Liver (tissue), 9 donors: ENCODE results near the gene POLD3. TPM values are rescaled to one million over a fixed set of nuclear protein-coding genes. Genes with fewer than 3 reads are reported as not detected.

Experiments used
- DNase-seq: peaks from one replicate; pipeline ENCODE4 v3.0.0-alpha.2; 2017; ENCODE audit warnings: low spot score
- H3K27ac ChIP-seq, 2 donors: one replicate each; pipeline ENCODE4 v1.7.0; 2013; ENCODE audit warnings: inconsistent platforms in 2 of 2, low read length in 2 of 2, control low read depth in 1 of 2, low read depth in 1 of 2, mild to moderate bottlenecking in 1 of 2
- H3K27me3 ChIP-seq, 4 donors: one replicate each; pipeline versions ENCODE4 v1.6.1 to v1.7.0; 2013; ENCODE audit warnings: low read length in 3 of 4, inconsistent platforms in 1 of 4, mild to moderate bottlenecking in 1 of 4, moderate library complexity in 1 of 4; ENCODE audit not compliant: control insufficient read depth in 4 of 4, insufficient read depth in 4 of 4
- H3K36me3 ChIP-seq, 4 donors: one replicate each; pipeline versions ENCODE4 v1.6.1 to v1.7.0; 2013; ENCODE audit warnings: low read length in 3 of 4, mild to moderate bottlenecking in 3 of 4, low read depth in 1 of 4, moderate library complexity in 1 of 4; ENCODE audit not compliant: control insufficient read depth in 4 of 4, insufficient read depth in 3 of 4
- H3K4me1 ChIP-seq, 4 donors: one replicate each; pipeline versions ENCODE4 v1.6.1 to v1.7.0; 2013; ENCODE audit warnings: low read length in 3 of 4, mild to moderate bottlenecking in 3 of 4, moderate library complexity in 1 of 4; ENCODE audit not compliant: control insufficient read depth in 4 of 4, insufficient read depth in 4 of 4
- H3K4me3 ChIP-seq, 3 donors: one replicate each; pipeline versions ENCODE4 v1.6.1 to v1.7.0; 2013; ENCODE audit warnings: low read length in 3 of 3, control low read depth in 1 of 3, low read depth in 1 of 3, mild to moderate bottlenecking in 1 of 3
- H3K9ac ChIP-seq, 2 donors: one replicate each; pipeline ENCODE4 v1.7.0; 2013; ENCODE audit warnings: low read length in 2 of 2, mild to moderate bottlenecking in 2 of 2, moderate library complexity in 2 of 2, control low read depth in 1 of 2, low read depth in 1 of 2
- H3K9me3 ChIP-seq, 4 donors: one replicate each; pipeline versions ENCODE4 v1.6.1 to v1.7.0; 2013; ENCODE audit warnings: low read length in 3 of 4; ENCODE audit not compliant: control insufficient read depth in 4 of 4
- CTCF ChIP-seq: fragments of 150-350 bp; IDR thresholded peaks from 2 replicates; pipeline ENCODE4 v1.5.1; 2017; ENCODE audit warnings: improper control_type of control experiment, low read depth, low read length; ENCODE audit not compliant: missing input control
- EGR1 ChIP-seq, 2 donors: IDR thresholded peaks; 2 replicates each; pipeline ENCODE4 v1.6.1; 2016 to 2018; ENCODE audit warnings: antibody characterized with exemption in 2 of 2, low read depth in 2 of 2
- FOXA1 ChIP-seq: IDR thresholded peaks from 2 replicates; pipeline ENCODE4 v1.6.1; 2016; ENCODE audit warnings: antibody characterized with exemption
- FOXA2 ChIP-seq: IDR thresholded peaks from 2 replicates; pipeline ENCODE4 v1.6.1; 2016; ENCODE audit warnings: antibody characterized with exemption
- GABPA ChIP-seq, 2 donors: IDR thresholded peaks in 1 of 2; conservative IDR thresholded peaks in 1 of 2; 2 replicates each; pipeline ENCODE4 v1.6.1; 2016; ENCODE audit warnings: antibody characterized with exemption in 2 of 2, mild to moderate bottlenecking in 1 of 2, moderate library complexity in 1 of 2
- HNF4A ChIP-seq, 2 donors: conservative IDR thresholded peaks; 2 replicates each; pipeline ENCODE4 v1.6.1; 2016; ENCODE audit warnings: antibody characterized with exemption in 2 of 2, mild to moderate bottlenecking in 2 of 2
- HNF4G ChIP-seq: IDR thresholded peaks from 2 replicates; pipeline ENCODE4 v1.6.1; 2016; ENCODE audit warnings: antibody characterized with exemption
- JUND ChIP-seq, 2 donors: IDR thresholded peaks; 2 replicates each; pipeline ENCODE4 v1.6.1; 2016; ENCODE audit warnings: antibody characterized with exemption in 2 of 2
- NR2F2 ChIP-seq: IDR thresholded peaks from 2 replicates; pipeline ENCODE4 v1.6.1; 2016; ENCODE audit warnings: antibody characterized with exemption
- RAD21 ChIP-seq, 2 donors: IDR thresholded peaks; 2 replicates each; pipeline ENCODE4 v1.6.1; 2016; ENCODE audit warnings: antibody characterized with exemption in 2 of 2, mild to moderate bottlenecking in 2 of 2
- RXRA ChIP-seq, 2 donors: IDR thresholded peaks; 2 replicates each; pipeline ENCODE4 v1.6.1; 2017 to 2018; ENCODE audit warnings: antibody characterized with exemption in 2 of 2, mild to moderate bottlenecking in 1 of 2
- SP1 ChIP-seq: IDR thresholded peaks from 2 replicates; pipeline ENCODE4 v1.6.1; 2018; ENCODE audit warnings: antibody characterized with exemption, mild to moderate bottlenecking
- TAF1 ChIP-seq: conservative IDR thresholded peaks from 2 replicates; pipeline ENCODE4 v1.6.1; 2016; ENCODE audit warnings: antibody characterized with exemption, mild to moderate bottlenecking
- YY1 ChIP-seq: IDR thresholded peaks from 2 replicates; pipeline ENCODE4 v1.6.1; 2016; ENCODE audit warnings: antibody characterized with exemption, mild to moderate bottlenecking
- ZBTB33 ChIP-seq: IDR thresholded peaks from 2 replicates; pipeline ENCODE4 v1.6.1; 2016; ENCODE audit warnings: antibody characterized with exemption
- WGBS: extraction: QIAGEN DNeasy Blood & Tissue Kit; methylation state at CpG from one replicate; pipeline ENCODE4 v1.1.7; 2013; 5-methylcytosine and 5-hydroxymethylcytosine counted together
- polyA plus RNA-seq, 2 donors: library from polyadenylated mRNA; stranded (reverse) in 1 of 2; unstranded in 1 of 2; fragments of 200-250 nt in 1 of 2; fragments of >200 nt in 1 of 2; fragmentation: Nextera tagmentation in 1 of 2; extraction: Ambion mirVana in 1 of 2; gene quantifications; one replicate each; pipeline versions ENCODE4 v1.2.1 to v1.2.3, GENCODE V29; 2013 to 2015
- total RNA-seq, 2 donors: library from RNA; depleted of rRNA; stranded (reverse); fragments of >200 nt; gene quantifications; one replicate each; pipeline ENCODE4 v1.2.3, GENCODE V29; 2014
- TF ChIP-seq, protein P1 (sequence below): IDR thresholded peaks from 2 replicates; pipeline ENCODE4 v1.6.1; 2016; ENCODE audit warnings: antibody characterized with exemption
- TF ChIP-seq, protein P2 (sequence below): IDR thresholded peaks from 2 replicates; pipeline ENCODE4 v1.6.1; 2016; ENCODE audit warnings: antibody characterized with exemption, mild to moderate bottlenecking
- TF ChIP-seq, protein P3 (sequence below): IDR thresholded peaks from 2 replicates; pipeline ENCODE4 v1.6.1; 2016; ENCODE audit warnings: antibody characterized with exemption
- donor health status: healthy.
- donor health status: healthy.
- donor health status: healthy.
- donor health status: healthy.
- donor health status: healthy.

Gene POLD3
- total and polyA plus RNA-seq, 4 donors = 3.0 to 8.3 (median 5.0) TPM

- peaks cover 0 to 5% (median 0%) of the 10 kb centered on the region in 4 donors for H3K36me3 ChIP-seq
- peaks cover 0 to 18% (median 6%) of the 10 kb centered on the region in 4 donors for H3K4me1 ChIP-seq
- no peak overlapping the region for H3K27ac ChIP-seq
Observed at GRCh38 chr11:74620531-74620930, 28.1 kb downstream of the POLD3 start.

More at GRCh38 chr11:74620531-74620930, 28.1 kb downstream of the POLD3 start:
- no peak for DNase-seq
- Histone ChIP-seq H3K9ac (no peak overlapping the region), H3K4me3 (no peak overlapping the region), H3K27me3 (no peaks in the 10 kb centered on the region), H3K9me3 (no peaks in the 10 kb centered on the region)
- TF ChIP-seq, protein P1, sequence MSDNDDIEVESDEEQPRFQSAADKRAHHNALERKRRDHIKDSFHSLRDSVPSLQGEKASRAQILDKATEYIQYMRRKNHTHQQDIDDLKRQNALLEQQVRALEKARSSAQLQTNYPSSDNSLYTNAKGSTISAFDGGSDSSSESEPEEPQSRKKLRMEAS = no peak
- TF ChIP-seq, protein P2, sequence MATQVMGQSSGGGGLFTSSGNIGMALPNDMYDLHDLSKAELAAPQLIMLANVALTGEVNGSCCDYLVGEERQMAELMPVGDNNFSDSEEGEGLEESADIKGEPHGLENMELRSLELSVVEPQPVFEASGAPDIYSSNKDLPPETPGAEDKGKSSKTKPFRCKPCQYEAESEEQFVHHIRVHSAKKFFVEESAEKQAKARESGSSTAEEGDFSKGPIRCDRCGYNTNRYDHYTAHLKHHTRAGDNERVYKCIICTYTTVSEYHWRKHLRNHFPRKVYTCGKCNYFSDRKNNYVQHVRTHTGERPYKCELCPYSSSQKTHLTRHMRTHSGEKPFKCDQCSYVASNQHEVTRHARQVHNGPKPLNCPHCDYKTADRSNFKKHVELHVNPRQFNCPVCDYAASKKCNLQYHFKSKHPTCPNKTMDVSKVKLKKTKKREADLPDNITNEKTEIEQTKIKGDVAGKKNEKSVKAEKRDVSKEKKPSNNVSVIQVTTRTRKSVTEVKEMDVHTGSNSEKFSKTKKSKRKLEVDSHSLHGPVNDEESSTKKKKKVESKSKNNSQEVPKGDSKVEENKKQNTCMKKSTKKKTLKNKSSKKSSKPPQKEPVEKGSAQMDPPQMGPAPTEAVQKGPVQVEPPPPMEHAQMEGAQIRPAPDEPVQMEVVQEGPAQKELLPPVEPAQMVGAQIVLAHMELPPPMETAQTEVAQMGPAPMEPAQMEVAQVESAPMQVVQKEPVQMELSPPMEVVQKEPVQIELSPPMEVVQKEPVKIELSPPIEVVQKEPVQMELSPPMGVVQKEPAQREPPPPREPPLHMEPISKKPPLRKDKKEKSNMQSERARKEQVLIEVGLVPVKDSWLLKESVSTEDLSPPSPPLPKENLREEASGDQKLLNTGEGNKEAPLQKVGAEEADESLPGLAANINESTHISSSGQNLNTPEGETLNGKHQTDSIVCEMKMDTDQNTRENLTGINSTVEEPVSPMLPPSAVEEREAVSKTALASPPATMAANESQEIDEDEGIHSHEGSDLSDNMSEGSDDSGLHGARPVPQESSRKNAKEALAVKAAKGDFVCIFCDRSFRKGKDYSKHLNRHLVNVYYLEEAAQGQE = no peak
- TF ChIP-seq RXRA (IDR thresholded peaks at IDR 0.05) = no peak
- no peak for TF ChIP-seq HNF4G
- no peak for TF ChIP-seq GABPA (IDR thresholded peaks at IDR 0.05 in 1 of 2, conservative IDR thresholded peaks at IDR 0.05 in 1 of 2)
- TF ChIP-seq CTCF = no peak
- TF ChIP-seq SP1 = no peak
- no peak for TF ChIP-seq EGR1 (IDR thresholded peaks at IDR 0.05; ENCODE audit: low read depth in 2 of 2)
- no peak for TF ChIP-seq NR2F2
- no peak for TF ChIP-seq FOXA2
- TF ChIP-seq YY1 = no peak
- TF ChIP-seq, protein P3, sequence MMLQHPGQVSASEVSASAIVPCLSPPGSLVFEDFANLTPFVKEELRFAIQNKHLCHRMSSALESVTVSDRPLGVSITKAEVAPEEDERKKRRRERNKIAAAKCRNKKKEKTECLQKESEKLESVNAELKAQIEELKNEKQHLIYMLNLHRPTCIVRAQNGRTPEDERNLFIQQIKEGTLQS = no peak
- no peak for TF ChIP-seq FOXA1
- no peak for TF ChIP-seq HNF4A (conservative IDR thresholded peaks at IDR 0.05)
- no peak for TF ChIP-seq JUND (IDR thresholded peaks at IDR 0.05)
- no peak for TF ChIP-seq TAF1
- TF ChIP-seq RAD21 (IDR thresholded peaks at IDR 0.05) = no peak
- TF ChIP-seq ZBTB33 = no peak
- WGBS = 94% methylated on average over 2 of the region's 2 CpGs
